Psoas muscle (tissue), 8 donors: ENCODE data around the gene PRR20G. TPM values are rescaled to one million over a fixed set of nuclear protein-coding genes. Genes with fewer than 3 reads are reported as not detected.

Experiments used
- ATAC-seq, 4 donors: fragments of 200-7000 bp; cut with Tn5 transposase; one replicate each; pipeline ENCODE4 v1.9.1; 2020; ENCODE audit warnings: moderate library complexity in 3 of 4, mild to moderate bottlenecking in 2 of 4
- DNase-seq, 2 donors: peaks; one replicate each; pipeline ENCODE4 v3.0.0-alpha.2; 2020
- H3K27ac ChIP-seq: fragments of 200-600 bp; one replicate; pipeline ENCODE4 v1.8.0; 2022
- H3K27me3 ChIP-seq, 3 donors: fragments of 200-600 bp in 1 of 3; one replicate each; pipeline versions ENCODE4 v1.6.1 to v1.8.0; 2013 to 2022; ENCODE audit warnings: low read length in 2 of 3, mild to moderate bottlenecking in 2 of 3, moderate library complexity in 1 of 3; ENCODE audit not compliant: insufficient read depth in 3 of 3
- H3K36me3 ChIP-seq, 2 donors: fragments of 200-600 bp in 1 of 2; one replicate each; pipeline versions ENCODE4 v1.6.1 to v1.8.0; 2013 to 2022; ENCODE audit warnings: low read depth in 1 of 2, mild to moderate bottlenecking in 1 of 2, moderate library complexity in 1 of 2; ENCODE audit not compliant: insufficient read depth in 1 of 2
- H3K4me1 ChIP-seq: fragments of 200-600 bp; one replicate; pipeline ENCODE4 v1.8.0; 2022
- H3K4me3 ChIP-seq: fragments of 200-600 bp; one replicate; pipeline ENCODE4 v1.8.0; 2022; ENCODE audit warnings: mild to moderate bottlenecking
- H3K9me3 ChIP-seq: fragments of 200-600 bp; one replicate; pipeline ENCODE4 v1.8.0; 2022
- CTCF ChIP-seq: fragments of 200-600 bp; IDR thresholded peaks from one replicate; pipeline ENCODE4 v1.8.0; 2022; ENCODE audit warnings: antibody characterized with exemption
- WGBS, 3 donors: extraction: QIAGEN DNeasy Blood & Tissue Kit; methylation state at CpG; one replicate each; pipeline versions ENCODE4 v1.1.6 to v1.1.7; 2013; 5-methylcytosine and 5-hydroxymethylcytosine counted together
- intact Hi-C, 2 donors: fragments of 100-400 bp; cut with DNase I; formaldehyde crosslinking; loops; one replicate each; pipeline versions ENCODE4 v1.11.0 to v1.14.2; 2022
- polyA plus RNA-seq, 3 donors: library from polyadenylated mRNA; stranded (reverse); fragments of 200-250 nt; gene quantifications; one replicate each; pipeline ENCODE4 v1.2.3, GENCODE V29; 2013
- total RNA-seq, 4 donors: library from RNA; stranded (reverse); fragmentation: NEBNext Ultra II Directional in 2 of 4; extraction: Animal tissue kit (Norgen Biotek cat#: 25700) in 2 of 4; gene quantifications; one replicate each; pipeline versions ENCODE4 v1.2.1 to v1.2.4, GENCODE V29; 2021 to 2023
- donor health status: healthy with polysubstance abuse.
- donor health status: DM: no; HTN: no; CAD: no; lungs with moderate emphysema.
- donor health status: Bipolar disorder and iron deficiency.
- donor health status: healthy.
- donor health status: DM: yes; HTN: yes; CAD: no.
- donor health status: DM: no; HTN: no; CAD: no.
- donor health status: DM: no; HTN: no; CAD: no.
- donor health status: DM: yes; HTN: yes; CAD: no.

The PRR20G gene
- total and polyA plus RNA-seq, 7 donors = not detected

- ATAC-seq = peak in 2 of 4 donors; percentile 49 to 54
- Histone ChIP-seq H3K27me3 (peaks cover 0 to 4% (median 0%) of the 10 kb centered on the region in 3 donors), H3K4me3 (no peak overlapping the region), H3K36me3 (no peaks in the 10 kb centered on the region), H3K9me3 (no peaks in the 10 kb centered on the region), H3K4me1 (no peaks in the 10 kb centered on the region), H3K27ac (no peak overlapping the region)
- intact Hi-C loops = no loop called here
- TF ChIP-seq CTCF = no peak
- 42 to 61% (median 42%) methylated on average over 2 of the region's 2 CpGs for WGBS, 3 donors
- no peak for DNase-seq
These were observed 29.1 kb downstream of the PRR20G start for GRCh38 chr3:127258733-127259132.

DNA sequence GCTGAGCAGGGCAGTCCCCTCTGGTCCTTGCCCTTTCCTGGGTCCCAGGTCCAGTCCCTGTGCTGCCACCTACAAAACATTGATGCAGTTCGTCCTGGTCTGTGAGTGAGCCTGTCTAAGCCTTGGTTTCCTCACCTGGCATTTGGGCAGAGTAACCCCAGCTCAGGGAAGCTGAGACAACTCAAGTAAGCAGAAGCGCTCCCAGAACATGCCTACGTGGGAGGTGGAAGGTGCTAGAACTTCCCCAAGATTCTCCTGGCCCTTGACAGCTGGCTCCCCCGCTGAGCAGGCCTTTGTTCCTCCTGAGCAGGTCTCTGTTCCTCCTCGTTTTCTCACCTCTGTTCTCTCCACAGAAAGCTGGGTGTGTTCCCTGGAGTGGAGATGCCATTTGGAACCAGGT is 30.5 kb downstream of the PRR20G start:
- no peak overlapping the region for H3K27ac ChIP-seq
- H3K4me1 ChIP-seq = no peaks in the 10 kb centered on the region
- no peaks in the 10 kb centered on the region for H3K36me3 ChIP-seq
- ATAC-seq (no peak), DNase-seq (no peak)
- H3K27me3 ChIP-seq = peaks cover 0 to 4% (median 0%) of the 10 kb centered on the region in 3 donors
- intact Hi-C loops = no loop called here
- 92% methylated on average over 5 of the region's 5 CpGs for WGBS, 3 donors
- no peak overlapping the region for H3K4me3 ChIP-seq
- no peak for TF ChIP-seq CTCF
- H3K9me3 ChIP-seq = no peaks in the 10 kb centered on the region

DNA sequence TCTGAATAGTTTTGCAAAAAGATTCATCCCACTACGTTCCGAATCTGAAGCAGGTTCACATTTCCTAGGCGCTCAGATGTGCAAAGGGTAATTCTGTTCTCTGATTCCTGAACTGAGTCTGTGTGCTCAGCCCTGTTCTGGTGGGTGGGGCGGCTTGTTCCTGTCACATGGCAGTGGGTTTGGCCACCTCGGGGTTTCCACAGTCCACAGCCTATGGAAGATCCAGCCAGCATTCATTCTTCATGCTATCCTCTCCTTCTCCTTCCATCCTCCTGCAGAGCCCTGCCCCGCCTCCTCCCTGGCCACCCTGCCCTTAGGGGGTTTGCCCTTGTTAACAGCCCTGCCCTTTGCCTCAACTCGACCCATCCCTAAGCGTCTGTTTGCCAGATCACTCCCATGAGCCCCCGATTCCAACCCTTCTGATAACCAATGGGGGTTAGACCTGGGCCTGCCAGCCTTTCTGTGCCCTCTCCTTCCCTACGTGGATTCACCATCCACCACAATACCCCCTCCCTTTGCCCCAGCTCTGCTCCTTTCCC is 31.0 kb downstream of the PRR20G start:
- DNase-seq (no peak), ATAC-seq (no peak)
- Histone ChIP-seq H3K36me3 (no peaks in the 10 kb centered on the region), H3K4me1 (no peaks in the 10 kb centered on the region), H3K4me3 (no peak overlapping the region), H3K27ac (no peak overlapping the region), H3K9me3 (no peaks in the 10 kb centered on the region), H3K27me3 (peaks cover 0 to 4% (median 0%) of the 10 kb centered on the region in 3 donors)
- intact Hi-C loops = no loop called here
- WGBS, 3 donors = 81 to 82% (median 82%) methylated on average over 10 of the region's 10 CpGs
- TF ChIP-seq CTCF = no peak

DNA sequence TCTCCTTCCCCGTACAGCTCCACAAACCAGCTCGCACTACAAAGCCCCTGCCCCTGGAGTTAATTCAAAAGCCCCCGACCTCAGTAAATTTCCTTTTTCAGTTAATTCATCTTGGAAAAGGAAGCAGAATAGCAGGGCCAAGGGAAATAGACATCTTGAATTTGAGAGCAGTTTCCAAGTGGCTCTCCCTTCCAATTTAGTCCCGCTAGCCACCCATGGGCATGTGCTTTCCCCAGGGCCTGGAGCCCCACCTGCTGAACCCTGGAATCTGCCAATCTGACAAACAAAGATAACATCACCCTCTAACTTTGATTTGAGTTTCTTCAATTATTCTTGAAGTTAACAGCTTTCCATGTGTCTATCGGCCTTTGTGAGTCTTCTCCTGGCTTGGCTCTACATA is 31.7 kb downstream of the PRR20G start:
- H3K27ac ChIP-seq = no peak overlapping the region
- TF ChIP-seq CTCF = no peak
- H3K9me3 ChIP-seq = no peaks in the 10 kb centered on the region
- WGBS, 3 donors = 71 to 75% (median 74%) methylated on average over 5 of the region's 5 CpGs
- no peaks in the 10 kb centered on the region for H3K4me1 ChIP-seq
- DNase-seq = no peak
- ATAC-seq = no peak
- intact Hi-C loops = no loop called here
- peaks cover 0 to 4% (median 0%) of the 10 kb centered on the region in 3 donors for H3K27me3 ChIP-seq
- no peak overlapping the region for H3K4me3 ChIP-seq
- no peaks in the 10 kb centered on the region for H3K36me3 ChIP-seq

- intact Hi-C loops = no loop called here
- peaks cover 0 to 4% (median 0%) of the 10 kb centered on the region in 3 donors for H3K27me3 ChIP-seq
These were observed 32.3 kb downstream of the PRR20G start for GRCh38 chr3:127255516-127255915.

More at GRCh38 chr3:127255516-127255915, 32.3 kb downstream of the PRR20G start:
- no peaks in the 10 kb centered on the region for H3K9me3 ChIP-seq
- no peak overlapping the region for H3K4me3 ChIP-seq
- H3K4me1 ChIP-seq = no peaks in the 10 kb centered on the region
- H3K36me3 ChIP-seq = no peaks in the 10 kb centered on the region
- TF ChIP-seq CTCF = no peak
- no peak for ATAC-seq
- 53 to 72% (median 62%) methylated on average over 4 of the region's 4 CpGs for WGBS, 3 donors
- DNase-seq = no peak
- H3K27ac ChIP-seq = no peak overlapping the region
